Epithelial cell of esophagus (primary cell): ENCODE measurements around the gene TTC7B.

Experiments used
- DNase-seq: peaks from one replicate; pipeline ENCODE4 v3.0.0; 2010; ENCODE audit warnings: low read depth
- H3K4me3 ChIP-seq: 2 replicates; pipeline ENCODE4 v1.5.1; 2011; ENCODE audit warnings: mild to moderate bottlenecking, low read length, control low read depth
- TF ChIP-seq, protein P1 (sequence below): IDR thresholded peaks from 2 replicates; pipeline ENCODE4 v1.5.1; 2011; ENCODE audit warnings: low read depth, mild to moderate bottlenecking, low read length, control low read depth, inconsistent platforms; ENCODE audit not compliant: insufficient read depth; ENCODE audit errors: missing control alignments

TTC7B gene

DNA sequence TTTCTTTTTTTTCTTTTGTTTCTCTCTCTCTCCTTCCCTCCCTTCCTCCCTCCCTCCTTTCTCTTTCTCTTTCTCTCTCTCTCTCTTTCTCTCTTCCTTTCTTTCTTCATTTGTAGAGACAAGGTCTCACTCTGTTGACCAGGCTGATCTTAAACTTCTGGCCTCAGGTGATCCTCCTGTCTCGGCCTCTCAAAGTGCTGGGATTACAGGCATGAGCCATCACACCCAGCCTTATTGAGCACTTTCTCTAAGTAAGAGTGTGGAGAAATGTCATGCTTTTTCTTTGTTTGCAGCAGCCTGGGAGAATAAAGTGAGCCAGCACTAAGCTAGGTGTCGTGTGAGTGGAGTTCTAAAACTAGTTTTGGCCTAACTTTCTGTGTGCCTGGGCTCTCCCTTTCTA lies 74.0 kb downstream of the TTC7B start:
- DNase-seq = no peak
- no peak overlapping the region for H3K4me3 ChIP-seq
- TF ChIP-seq, protein P1, sequence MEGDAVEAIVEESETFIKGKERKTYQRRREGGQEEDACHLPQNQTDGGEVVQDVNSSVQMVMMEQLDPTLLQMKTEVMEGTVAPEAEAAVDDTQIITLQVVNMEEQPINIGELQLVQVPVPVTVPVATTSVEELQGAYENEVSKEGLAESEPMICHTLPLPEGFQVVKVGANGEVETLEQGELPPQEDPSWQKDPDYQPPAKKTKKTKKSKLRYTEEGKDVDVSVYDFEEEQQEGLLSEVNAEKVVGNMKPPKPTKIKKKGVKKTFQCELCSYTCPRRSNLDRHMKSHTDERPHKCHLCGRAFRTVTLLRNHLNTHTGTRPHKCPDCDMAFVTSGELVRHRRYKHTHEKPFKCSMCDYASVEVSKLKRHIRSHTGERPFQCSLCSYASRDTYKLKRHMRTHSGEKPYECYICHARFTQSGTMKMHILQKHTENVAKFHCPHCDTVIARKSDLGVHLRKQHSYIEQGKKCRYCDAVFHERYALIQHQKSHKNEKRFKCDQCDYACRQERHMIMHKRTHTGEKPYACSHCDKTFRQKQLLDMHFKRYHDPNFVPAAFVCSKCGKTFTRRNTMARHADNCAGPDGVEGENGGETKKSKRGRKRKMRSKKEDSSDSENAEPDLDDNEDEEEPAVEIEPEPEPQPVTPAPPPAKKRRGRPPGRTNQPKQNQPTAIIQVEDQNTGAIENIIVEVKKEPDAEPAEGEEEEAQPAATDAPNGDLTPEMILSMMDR = no peak

DNA sequence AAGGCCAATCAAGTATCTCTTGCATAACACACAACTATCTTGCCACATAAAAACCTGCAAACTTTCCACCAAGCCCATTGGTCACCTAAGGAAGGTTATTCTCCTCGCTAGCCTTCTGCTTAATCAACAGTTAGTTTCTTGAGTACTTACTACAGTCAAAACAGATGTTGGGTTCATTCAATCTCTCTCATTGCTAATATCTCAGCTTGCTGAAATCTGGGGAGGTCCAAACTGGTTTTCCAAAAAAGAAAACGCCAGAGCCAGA lies 74.6 kb downstream of the TTC7B start:
- no peak for DNase-seq
- TF ChIP-seq, protein P1 = no peak

DNA sequence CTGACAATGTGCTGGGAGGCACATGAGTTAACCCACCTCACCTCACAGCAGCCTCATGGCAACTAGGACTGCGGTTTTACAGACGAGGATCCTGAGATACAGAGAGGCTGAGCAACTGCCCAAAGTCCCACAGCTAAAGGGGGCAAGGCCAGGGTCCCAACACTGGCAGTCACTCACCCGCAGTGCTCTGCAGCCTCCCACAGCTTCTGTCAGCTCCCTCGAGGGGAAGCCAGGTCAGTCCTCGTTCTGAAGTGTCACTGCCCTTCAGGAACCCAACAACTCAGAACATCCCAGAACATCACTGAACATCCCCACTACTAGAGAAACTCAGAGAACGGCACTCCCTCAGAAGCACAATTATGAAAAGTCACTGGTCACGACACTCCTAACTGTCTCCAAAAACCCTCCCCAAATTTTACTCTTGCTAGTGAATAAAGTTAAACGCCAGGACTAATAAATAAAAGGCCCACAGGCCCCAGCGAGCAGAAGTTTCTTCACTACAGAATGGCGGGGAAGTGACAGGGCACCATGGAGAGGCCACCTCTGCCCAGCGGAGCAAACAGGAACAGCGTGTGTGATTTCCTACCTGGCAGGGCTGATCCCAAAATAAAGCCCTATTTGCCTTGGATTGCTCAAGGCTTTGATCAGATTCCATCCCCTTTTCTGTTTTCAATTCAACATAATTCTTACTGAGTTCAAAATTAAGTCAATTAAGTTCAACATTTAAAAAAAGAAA lies 75.1 kb downstream of the TTC7B start:
- DNase-seq = no peak
- TF ChIP-seq, protein P1 = no peak
- no peak overlapping the region for H3K4me3 ChIP-seq

More for the DNA sequence above, 74.6 kb downstream of the TTC7B start:
- no peak overlapping the region for H3K4me3 ChIP-seq

DNA sequence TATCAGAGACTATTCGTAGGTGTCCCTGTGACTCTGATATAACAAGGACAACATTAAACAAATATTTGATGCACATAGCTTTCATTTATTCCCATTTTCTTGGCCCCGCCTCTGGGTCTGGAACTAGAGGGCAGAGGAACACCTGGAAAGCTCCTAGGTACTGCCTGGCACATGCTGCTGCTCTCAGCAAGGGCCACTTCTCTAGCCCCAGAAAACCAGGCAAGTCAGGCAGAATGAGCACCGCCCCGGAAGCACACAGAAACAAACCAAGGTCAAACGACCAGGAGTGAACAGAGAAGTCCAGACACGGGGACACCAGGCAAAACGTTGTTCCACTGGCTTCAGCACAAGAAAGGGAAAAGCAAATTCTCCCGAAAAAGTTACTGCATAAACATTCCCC lies 76.1 kb downstream of the TTC7B start:
- no peak overlapping the region for H3K4me3 ChIP-seq
- TF ChIP-seq, protein P1 = no peak
- DNase-seq = no peak

DNA sequence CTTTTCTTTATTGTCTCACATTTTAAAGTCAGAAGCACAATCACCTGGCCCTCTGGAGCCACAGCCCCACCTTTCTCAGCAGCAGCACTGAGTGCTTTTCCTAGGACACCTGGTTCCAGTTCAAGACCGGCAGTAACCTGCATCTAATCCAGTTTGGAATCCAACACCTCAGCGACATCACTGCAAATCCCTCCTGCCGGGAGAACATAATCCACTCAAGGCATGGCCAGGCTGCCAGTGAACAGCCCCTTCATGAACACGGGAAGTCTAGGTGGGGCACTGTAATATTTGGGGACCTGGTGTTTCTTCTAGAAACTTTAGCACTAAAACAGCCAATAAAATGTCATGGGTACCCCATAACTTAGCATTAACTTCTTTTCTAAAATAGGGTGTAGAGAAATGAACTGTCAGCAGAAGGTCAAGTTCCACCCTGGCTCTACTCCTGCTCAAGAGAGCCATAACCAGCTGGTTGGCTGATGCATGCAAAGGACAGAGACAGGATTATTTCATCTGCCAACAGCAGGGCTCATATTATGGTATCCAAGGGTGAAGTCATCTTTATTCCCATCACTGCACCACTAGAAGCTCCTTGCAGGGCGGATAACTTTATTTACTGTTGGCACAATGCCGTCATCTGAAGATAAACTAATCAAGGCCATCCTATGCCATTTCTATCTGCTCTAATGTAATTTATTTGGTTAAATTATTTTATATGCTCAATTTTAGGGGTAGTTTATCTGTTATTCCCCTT lies 76.7 kb downstream of the TTC7B start:
- TF ChIP-seq, protein P1 = no peak

DNA sequence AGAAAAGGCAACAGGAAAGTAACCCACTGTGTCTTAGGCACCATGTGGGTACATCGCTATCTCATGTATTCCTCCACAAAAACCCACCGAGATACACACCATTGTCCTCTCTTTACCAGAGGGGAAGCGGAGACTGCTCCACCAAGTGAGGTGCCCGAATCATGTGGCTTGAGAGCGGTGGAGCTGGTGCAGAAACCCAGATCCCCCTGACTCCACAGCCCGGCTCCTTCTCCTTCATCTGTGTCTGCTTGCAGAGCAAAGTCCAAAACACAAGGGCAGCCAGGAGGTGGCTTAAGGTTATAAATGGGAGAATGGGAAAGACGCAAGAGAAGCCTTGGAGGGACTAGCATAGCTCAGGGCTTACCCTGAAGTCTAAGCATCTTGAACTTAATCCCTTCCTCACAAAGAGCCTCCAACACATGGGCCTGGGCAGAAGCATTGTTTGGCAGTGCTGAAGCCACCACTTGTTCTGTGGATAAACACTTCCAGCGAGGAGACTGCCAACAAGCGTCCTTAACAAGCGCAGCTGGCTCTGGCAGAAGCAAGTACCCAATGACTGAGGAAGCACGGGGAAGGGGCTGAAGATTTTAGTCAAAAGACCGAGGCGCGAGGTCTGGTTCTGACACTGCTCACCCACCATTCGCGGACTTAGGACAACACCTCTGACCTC lies 83.0 kb downstream of the TTC7B start:
- H3K4me3 ChIP-seq = no peak overlapping the region
- no peak for DNase-seq
- TF ChIP-seq, protein P1 = no peak

More for the DNA sequence above, 76.7 kb downstream of the TTC7B start:
- DNase-seq = no peak
- H3K4me3 ChIP-seq = no peak overlapping the region

DNA sequence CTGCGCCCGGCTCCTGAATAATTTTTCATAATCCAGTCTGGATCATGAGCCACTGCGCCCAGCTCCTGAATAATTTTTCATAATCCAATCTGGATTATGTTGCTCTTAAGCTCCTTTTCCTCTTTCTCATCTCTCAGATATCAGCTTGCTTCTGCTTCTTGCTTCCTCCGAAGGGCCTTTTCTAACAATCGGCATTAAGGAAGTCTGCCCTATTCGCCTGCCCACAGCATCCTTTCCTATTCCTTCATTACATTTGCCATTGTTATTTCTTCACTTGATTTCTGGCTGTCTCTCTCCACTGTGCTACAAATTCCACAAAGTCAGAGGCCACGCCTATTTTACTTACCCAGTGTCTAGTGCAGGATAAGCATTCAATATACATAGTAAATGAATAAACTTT lies 83.5 kb downstream of the TTC7B start:
- H3K4me3 ChIP-seq = no peak overlapping the region
- TF ChIP-seq, protein P1 = no peak
- DNase-seq = no peak
